A172 (cell line): ENCODE measurements around the gene TAF4B. TPM values are rescaled to one million over a fixed set of nuclear protein-coding genes. Genes with fewer than 3 reads are reported as not detected.
"Not testable (repeated sequence)": the region's sequence is repeated elsewhere in the genome, so short reads cannot be mapped to it uniquely, and the experiment has no call there.

Experiments
- DNase-seq: peaks from one replicate; pipeline ENCODE4 v3.0.0-alpha.2; 2015; ENCODE audit warnings: low spot score
- total RNA-seq: library from RNA; depleted of rRNA; stranded (reverse); fragments of >200 nt; shearing (Covaris generic); gene quantifications from 2 replicates; pipeline ENCODE4 v1.2.3, GENCODE V29; 2014; rRNA removed

Gene TAF4B
- total RNA-seq, 1 experiment from 2014 or later: 2.7 TPM

GRCh38 chr18:26424428-26425147 is 198.3 kb downstream of the TAF4B start:
- DNase-seq: no peak

GRCh38 chr18:26425148-26425531 is 198.9 kb downstream of the TAF4B start:
- no peak for DNase-seq

GRCh38 chr18:26429535-26430226 is 203.4 kb downstream of the TAF4B start:
- DNase-seq: peak; percentile 79

- DNase-seq: no peak
Measured at GRCh38 chr18:26432651-26433424, 206.6 kb downstream of the TAF4B start.

- no peak for DNase-seq
Measured at GRCh38 chr18:26434887-26435286, 208.6 kb downstream of the TAF4B start.

GRCh38 chr18:26435415-26436095 is 209.3 kb downstream of the TAF4B start:
- no peak for DNase-seq

- DNase-seq: peak; percentile 62
Measured at GRCh38 chr18:26436176-26437051, 210.2 kb downstream of the TAF4B start.

- DNase-seq: not testable (repeated sequence)
Measured at GRCh38 chr18:26437634-26438033, 211.4 kb downstream of the TAF4B start.

- no peak for DNase-seq
Measured at GRCh38 chr18:26438980-26439379, 212.7 kb downstream of the TAF4B start.

- DNase-seq: no peak
Measured at GRCh38 chr18:26439537-26439936, 213.3 kb downstream of the TAF4B start.

- DNase-seq: no peak
Measured at GRCh38 chr18:26440644-26441043, 214.4 kb downstream of the TAF4B start.

Other genes with a start within 250 kb of the TAF4B start
- 103 and 210 TPM in 2 replicates for gene SS18, start 135.8 kb upstream of the TAF4B start, total RNA-seq
- not detected in 2 replicates for gene PSMA8, start 92.6 kb upstream of the TAF4B start, total RNA-seq